ENCODE data around the gene ZMYND8. TPM values are rescaled to one million over a fixed set of nuclear protein-coding genes. Genes with fewer than 3 reads are reported as not detected.
A peak's percentile ranks its signal among the peaks of the same experiment; 100 is the strongest.

ZMYND8 gene
- total RNA-seq, 1 donor from 2014 or later, result 31.9 TPM

GRCh38 chr20:47304287-47304686, 52.2 kb downstream of the ZMYND8 start:
- Mint-ChIP-seq H3K36me3 (ENCODE audit: low read depth) (peaks cover 17% of the 10 kb centered on the region), H3K4me1 (ENCODE audit: low read depth) (peaks cover 38% of the 10 kb centered on the region), H3K4me3 (ENCODE audit: unreplicated experiment) (no peak overlapping the region), H3K27ac (ENCODE audit: unreplicated experiment) (no peak overlapping the region), H3K27me3 (ENCODE audit: low read depth) (no peaks in the 10 kb centered on the region), H3K9me3 (ENCODE audit: low read depth) (no peaks in the 10 kb centered on the region)
- TF ChIP-seq CTCF (IDR thresholded peaks at IDR 0.05), result peak; percentile 43
- no peak for DNase-seq (ENCODE audit: low spot score)

- Mint-ChIP-seq H3K9me3 (ENCODE audit: low read depth) (no peaks in the 10 kb centered on the region), H3K4me1 (ENCODE audit: low read depth) (peaks cover 36% of the 10 kb centered on the region), H3K27ac (ENCODE audit: unreplicated experiment) (peak overlapping the region; percentile 8), H3K4me3 (ENCODE audit: unreplicated experiment) (no peak overlapping the region), H3K27me3 (ENCODE audit: low read depth) (no peaks in the 10 kb centered on the region), H3K36me3 (ENCODE audit: low read depth) (peaks cover 17% of the 10 kb centered on the region)
- TF ChIP-seq CTCF (IDR thresholded peaks at IDR 0.05), result no peak
- no peak for DNase-seq (ENCODE audit: low spot score)
Observed at GRCh38 chr20:47303736-47304135, 52.8 kb downstream of the ZMYND8 start.

- Mint-ChIP-seq H3K27me3 (ENCODE audit: low read depth) (no peaks in the 10 kb centered on the region), H3K9me3 (ENCODE audit: low read depth) (no peaks in the 10 kb centered on the region), H3K4me1 (ENCODE audit: low read depth) (peaks cover 34% of the 10 kb centered on the region), H3K4me3 (ENCODE audit: unreplicated experiment) (no peak overlapping the region), H3K36me3 (ENCODE audit: low read depth) (peaks cover 28% of the 10 kb centered on the region), H3K27ac (ENCODE audit: unreplicated experiment) (no peak overlapping the region)
- DNase-seq (ENCODE audit: low spot score), result no peak
- no peak for TF ChIP-seq CTCF (IDR thresholded peaks at IDR 0.05)
Observed at GRCh38 chr20:47300071-47300470, 56.4 kb downstream of the ZMYND8 start.

- H3K4me1 Mint-ChIP-seq (ENCODE audit: low read depth), result peaks cover 24% of the 10 kb centered on the region
- no peak for TF ChIP-seq CTCF (IDR thresholded peaks at IDR 0.05)
- no peak overlapping the region for H3K4me3 Mint-ChIP-seq (ENCODE audit: unreplicated experiment)
- peaks cover 37% of the 10 kb centered on the region for H3K36me3 Mint-ChIP-seq (ENCODE audit: low read depth)
- no peaks in the 10 kb centered on the region for H3K9me3 Mint-ChIP-seq (ENCODE audit: low read depth)
- H3K27ac Mint-ChIP-seq (ENCODE audit: unreplicated experiment), result no peak overlapping the region
- no peak for DNase-seq (ENCODE audit: low spot score)
- no peaks in the 10 kb centered on the region for H3K27me3 Mint-ChIP-seq (ENCODE audit: low read depth)
Observed at GRCh38 chr20:47298624-47299023, 57.9 kb downstream of the ZMYND8 start.

- Mint-ChIP-seq H3K4me3 (ENCODE audit: unreplicated experiment) (no peak overlapping the region), H3K27me3 (ENCODE audit: low read depth) (no peaks in the 10 kb centered on the region), H3K27ac (ENCODE audit: unreplicated experiment) (no peak overlapping the region), H3K36me3 (ENCODE audit: low read depth) (peaks cover 35% of the 10 kb centered on the region), H3K4me1 (ENCODE audit: low read depth) (peaks cover 18% of the 10 kb centered on the region), H3K9me3 (ENCODE audit: low read depth) (no peaks in the 10 kb centered on the region)
- no peak for DNase-seq (ENCODE audit: low spot score)
- no peak for TF ChIP-seq CTCF (IDR thresholded peaks at IDR 0.05)
Observed at GRCh38 chr20:47297746-47298145, 58.8 kb downstream of the ZMYND8 start.
